ENCODE measurements around the gene NUP160. TPM values are rescaled to one million over a fixed set of nuclear protein-coding genes. Genes with fewer than 3 reads are reported as not detected.

The NUP160 gene
- total RNA-seq, 2 donors from 2014 or later: 13.8 to 15.3 TPM

- Histone ChIP-seq H3K27me3 (no peaks in the 10 kb centered on the region), H3K4me3 (no peak overlapping the region), H3K9me3 (no peaks in the 10 kb centered on the region), H3K36me3 (replicated peaks in 1 of 2; ENCODE audit: insufficient read depth in 1 of 2, low read depth in 2 of 2) (peaks cover 18 to 52% of the 10 kb centered on the region in 2 donors), H3K27ac (no peak overlapping the region), H3K4me1 (peaks cover 4% of the 10 kb centered on the region)
- WGBS, 2 donors: 84% methylated on average over 10 of the region's 10 CpGs
- ATAC-seq (no peak), DNase-seq (no peak)
- TF ChIP-seq, protein P1, sequence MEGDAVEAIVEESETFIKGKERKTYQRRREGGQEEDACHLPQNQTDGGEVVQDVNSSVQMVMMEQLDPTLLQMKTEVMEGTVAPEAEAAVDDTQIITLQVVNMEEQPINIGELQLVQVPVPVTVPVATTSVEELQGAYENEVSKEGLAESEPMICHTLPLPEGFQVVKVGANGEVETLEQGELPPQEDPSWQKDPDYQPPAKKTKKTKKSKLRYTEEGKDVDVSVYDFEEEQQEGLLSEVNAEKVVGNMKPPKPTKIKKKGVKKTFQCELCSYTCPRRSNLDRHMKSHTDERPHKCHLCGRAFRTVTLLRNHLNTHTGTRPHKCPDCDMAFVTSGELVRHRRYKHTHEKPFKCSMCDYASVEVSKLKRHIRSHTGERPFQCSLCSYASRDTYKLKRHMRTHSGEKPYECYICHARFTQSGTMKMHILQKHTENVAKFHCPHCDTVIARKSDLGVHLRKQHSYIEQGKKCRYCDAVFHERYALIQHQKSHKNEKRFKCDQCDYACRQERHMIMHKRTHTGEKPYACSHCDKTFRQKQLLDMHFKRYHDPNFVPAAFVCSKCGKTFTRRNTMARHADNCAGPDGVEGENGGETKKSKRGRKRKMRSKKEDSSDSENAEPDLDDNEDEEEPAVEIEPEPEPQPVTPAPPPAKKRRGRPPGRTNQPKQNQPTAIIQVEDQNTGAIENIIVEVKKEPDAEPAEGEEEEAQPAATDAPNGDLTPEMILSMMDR (IDR thresholded peaks at IDR 0.05): no peak
- no peak for TF ChIP-seq POLR2A (IDR thresholded peaks at IDR 0.05)
- intact Hi-C loops (cut with DNase I): no loop called here
Observed at GRCh38 chr11:47732271-47732670, 115.9 kb downstream of the NUP160 start.

DNA sequence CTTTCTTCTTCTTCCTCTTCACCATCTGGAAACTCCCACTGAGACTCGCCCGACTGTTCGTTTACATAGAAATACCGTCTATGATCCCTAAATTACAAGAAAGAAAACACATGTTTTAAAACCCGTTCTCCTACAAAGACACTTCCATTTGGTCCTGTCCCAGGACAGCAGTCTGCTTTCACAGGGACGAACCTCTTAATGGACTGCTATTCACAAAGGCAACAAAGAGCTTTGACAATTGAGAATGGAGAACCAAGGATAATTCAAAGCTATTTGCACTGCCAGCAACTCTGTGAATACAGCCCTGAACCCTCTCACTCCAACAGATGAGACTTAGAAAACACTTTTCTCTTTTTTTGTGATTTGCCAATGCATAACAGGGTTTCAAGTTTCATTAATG, 116.7 kb downstream of the NUP160 start:
- Histone ChIP-seq H3K27me3 (no peaks in the 10 kb centered on the region), H3K4me3 (no peak overlapping the region), H3K9me3 (no peaks in the 10 kb centered on the region), H3K36me3 (replicated peaks in 1 of 2; ENCODE audit: insufficient read depth in 1 of 2, low read depth in 2 of 2) (peaks cover 18 to 49% of the 10 kb centered on the region in 2 donors), H3K4me1 (peaks cover 4% of the 10 kb centered on the region), H3K27ac (no peak overlapping the region)
- WGBS, 2 donors: 47 to 50% methylated on average over 6 of the region's 6 CpGs
- intact Hi-C loops (cut with DNase I): no loop called here
- ATAC-seq (no peak), DNase-seq (no peak)
- TF ChIP-seq POLR2A (IDR thresholded peaks at IDR 0.05): no peak
- TF ChIP-seq, protein P1 (IDR thresholded peaks at IDR 0.05): no peak

Small RNA genes lying within 50 kb of the gene (small RNA-seq; reads per million reads assigned to genes)
- gene AC021443.1: not detected
- not detected for gene RF00019
- not detected for gene RNA5SP340

Other genes with a start within 250 kb of the NUP160 start
- gene MTCH2, start 205.8 kb downstream of the NUP160 start, total RNA-seq: 10 to 100 TPM; 15.5 to 21.0 TPM
- 1 to 10 TPM; 2.9 to 5.3 TPM for gene AGBL2, start 133.0 kb downstream of the NUP160 start, total RNA-seq
- 100 to 1,000 TPM in 1 of 2 donors, 10 to 100 TPM in 1; 87.9 to 129 TPM for gene FNBP4, start 81.0 kb downstream of the NUP160 start, total RNA-seq
- gene PTPRJ, start 132.2 kb upstream of the NUP160 start, total RNA-seq: 10 to 100 TPM; 10.9 to 17.1 TPM

All from body of pancreas (tissue), 4 donors.